GM18508 (cell line): ENCODE measurements around the gene GLUD1.
"Not testable (repeated sequence)": the region's sequence is repeated elsewhere in the genome, so short reads cannot be mapped to it uniquely, and the experiment has no call there.

Experiments
- ATAC-seq: cut with Tn5 transposase; IDR thresholded peaks from one replicate; pipeline ENCODE4 v1.9.1; 2021; ENCODE audit warnings: moderate number of reproducible peaks; ENCODE audit not compliant: insufficient read depth, unreplicated experiment

The GLUD1 gene

DNA sequence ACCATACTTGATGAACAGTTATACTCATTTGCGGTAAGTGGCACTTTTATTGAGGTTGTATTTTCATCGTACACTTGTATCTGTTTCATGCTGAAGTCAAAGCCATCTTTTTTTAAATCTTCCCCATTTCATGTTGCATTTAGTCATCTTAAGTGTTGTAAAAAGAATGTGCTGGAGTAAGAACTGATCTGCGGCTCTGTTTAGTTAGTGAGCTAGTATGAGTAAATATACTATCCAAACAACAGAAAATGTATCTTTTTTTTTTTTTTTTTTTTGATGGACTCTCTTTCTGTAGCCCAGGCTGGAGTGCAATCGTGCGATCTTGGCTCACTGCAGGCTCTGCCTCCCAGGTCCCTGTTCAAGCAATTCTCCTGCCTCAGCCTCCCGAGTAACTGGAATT, 87.0 kb downstream of the GLUD1 start:
- ATAC-seq = not testable (repeated sequence)

DNA sequence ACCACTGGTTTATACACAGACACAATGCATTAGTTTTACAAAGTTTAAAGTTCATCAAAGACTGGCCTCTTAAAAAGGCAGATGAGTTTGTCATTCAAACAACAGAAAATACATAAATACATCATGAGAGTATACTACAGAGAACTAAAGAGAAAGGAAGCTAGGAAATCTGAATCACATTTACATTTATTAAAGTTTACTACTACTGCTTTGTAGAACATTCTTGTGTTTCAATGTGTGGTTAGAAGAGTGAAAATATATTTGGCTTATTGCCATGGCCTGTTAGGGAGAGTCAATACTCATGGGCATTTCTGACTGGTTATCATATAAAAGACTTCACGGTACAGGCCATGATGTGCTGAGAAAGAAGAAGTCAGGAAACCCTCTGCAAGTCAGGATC, 87.5 kb downstream of the GLUD1 start:
- not testable (repeated sequence) for ATAC-seq

GRCh38 chr10:87000491-87000890, 94.2 kb downstream of the GLUD1 start:
- no peak for ATAC-seq
